AG04450 (cell line): ENCODE measurements around the gene FRMD4A. TPM values are rescaled to one million over a fixed set of nuclear protein-coding genes. Genes with fewer than 3 reads are reported as not detected.

Experiments
- CTCF ChIA-PET: fragments of 300-600, 350-600 bp; formaldehyde crosslinking; extraction: SDS; loops from one replicate; lab custom pipeline; 2022; ENCODE audit warnings: antibody characterized with exemption, inconsistent platforms; lab: Charles Lee
- POLR2A ChIA-PET: fragments of 350-600 bp; formaldehyde crosslinking; extraction: SDS; loops from one replicate; lab custom pipeline; 2021; ENCODE audit warnings: antibody characterized with exemption, inconsistent platforms; lab: Yijun Ruan, JAX
- DNase-seq: peaks from one replicate; pipeline ENCODE4 v3.0.0-alpha.2; 2011; ENCODE audit warnings: low read depth, low spot score
- H3K27ac ChIP-seq: one replicate; pipeline ENCODE4 v1.5.1; 2012; ENCODE audit warnings: low read depth, low read length, control low read depth
- H3K27me3 ChIP-seq: one replicate; pipeline ENCODE4 v1.6.0; 2012; ENCODE audit warnings: low read length; ENCODE audit not compliant: control insufficient read depth, insufficient read depth
- H3K4me3 ChIP-seq: 2 replicates; pipeline ENCODE4 v1.5.1; 2011; ENCODE audit warnings: mild to moderate bottlenecking, low read depth, low read length, control low read depth
- H3K9me3 ChIP-seq: 2 replicates; pipeline ENCODE4 v1.5.1; 2012; ENCODE audit warnings: low read length; ENCODE audit not compliant: control insufficient read depth, insufficient read depth
- polyA plus RNA-seq: library from polyadenylated mRNA; depleted of rRNA; stranded (reverse); fragments of >200 nt; gene quantifications from 2 replicates; pipeline ENCODE4 v1.2.3, GENCODE V29; 2011
- TF ChIP-seq, protein P1 (sequence below): IDR thresholded peaks from 2 replicates; pipeline ENCODE4 v1.5.1; 2011; ENCODE audit warnings: low read depth, low read length, control low read depth, inconsistent platforms

The FRMD4A gene
- polyA plus RNA-seq, 1 experiment = 45.7 TPM

DNA sequence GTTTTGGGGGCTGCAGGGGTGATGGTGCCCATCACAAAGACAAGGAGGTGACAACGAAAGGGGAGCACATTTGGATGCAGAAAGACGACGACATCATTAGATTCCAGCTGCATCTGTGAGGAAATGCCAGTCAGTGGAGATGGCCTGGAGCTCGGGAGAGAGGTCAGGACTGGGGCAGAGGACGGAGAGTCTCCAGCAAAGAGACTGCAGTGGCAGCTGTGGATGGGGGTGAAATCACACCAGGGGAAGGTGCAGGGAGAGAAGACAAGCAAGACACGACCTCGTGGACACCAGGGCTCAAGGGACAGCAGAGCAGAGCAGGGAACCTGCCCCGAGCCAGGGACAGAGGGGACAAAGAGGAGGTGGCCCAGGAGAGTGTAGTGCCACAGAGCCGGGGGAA is 540.5 kb downstream of the FRMD4A start:
- TF ChIP-seq, protein P1, sequence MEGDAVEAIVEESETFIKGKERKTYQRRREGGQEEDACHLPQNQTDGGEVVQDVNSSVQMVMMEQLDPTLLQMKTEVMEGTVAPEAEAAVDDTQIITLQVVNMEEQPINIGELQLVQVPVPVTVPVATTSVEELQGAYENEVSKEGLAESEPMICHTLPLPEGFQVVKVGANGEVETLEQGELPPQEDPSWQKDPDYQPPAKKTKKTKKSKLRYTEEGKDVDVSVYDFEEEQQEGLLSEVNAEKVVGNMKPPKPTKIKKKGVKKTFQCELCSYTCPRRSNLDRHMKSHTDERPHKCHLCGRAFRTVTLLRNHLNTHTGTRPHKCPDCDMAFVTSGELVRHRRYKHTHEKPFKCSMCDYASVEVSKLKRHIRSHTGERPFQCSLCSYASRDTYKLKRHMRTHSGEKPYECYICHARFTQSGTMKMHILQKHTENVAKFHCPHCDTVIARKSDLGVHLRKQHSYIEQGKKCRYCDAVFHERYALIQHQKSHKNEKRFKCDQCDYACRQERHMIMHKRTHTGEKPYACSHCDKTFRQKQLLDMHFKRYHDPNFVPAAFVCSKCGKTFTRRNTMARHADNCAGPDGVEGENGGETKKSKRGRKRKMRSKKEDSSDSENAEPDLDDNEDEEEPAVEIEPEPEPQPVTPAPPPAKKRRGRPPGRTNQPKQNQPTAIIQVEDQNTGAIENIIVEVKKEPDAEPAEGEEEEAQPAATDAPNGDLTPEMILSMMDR = no peak
- Histone ChIP-seq H3K27ac (no peak overlapping the region), H3K9me3 (no peaks in the 10 kb centered on the region), H3K4me3 (no peak overlapping the region), H3K27me3 (no peaks in the 10 kb centered on the region)
- ChIA-PET POLR2A (interaction anchor here (0.6 kb wide), 1 partner anchor 180 kb away, joined by 8 read pairs; no protein-coding TSS in a partner anchor), CTCF (interaction anchor here (0.6 to 1.0 kb wide), 2 partner anchors 159 to 707 kb away, joined by 3 read pairs; no protein-coding TSS in a partner anchor)
- DNase-seq = no peak

DNA sequence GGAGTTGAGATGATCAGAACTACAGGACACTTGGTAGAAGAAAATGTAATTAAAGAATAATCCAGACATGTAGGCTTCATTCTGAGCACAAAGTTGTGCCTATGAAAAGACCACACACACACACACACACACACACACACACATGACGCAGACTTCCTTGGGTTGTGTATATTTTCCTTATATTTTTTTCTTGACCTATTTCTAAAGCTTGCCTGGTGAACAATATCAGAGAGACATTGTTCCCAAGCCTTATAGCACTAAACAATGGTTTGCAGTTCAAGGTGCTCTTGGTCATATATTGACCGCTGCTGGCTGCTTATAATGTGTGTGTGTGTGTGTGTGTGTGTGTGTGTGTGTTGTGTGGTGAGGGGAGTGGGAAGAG is 541.3 kb downstream of the FRMD4A start:
- ChIA-PET POLR2A (interaction anchor here (0.6 kb wide), 1 partner anchor 181 kb away, joined by 8 read pairs; no protein-coding TSS in a partner anchor), CTCF (interaction anchor here (0.5 to 1.4 kb wide), 7 partner anchors 28 to 708 kb away, joined by 3 to 8 read pairs (median 3); no protein-coding TSS in a partner anchor)
- TF ChIP-seq, protein P1 = no peak
- Histone ChIP-seq H3K27ac (no peak overlapping the region), H3K9me3 (no peaks in the 10 kb centered on the region), H3K4me3 (no peak overlapping the region), H3K27me3 (no peaks in the 10 kb centered on the region)
- DNase-seq = no peak

DNA sequence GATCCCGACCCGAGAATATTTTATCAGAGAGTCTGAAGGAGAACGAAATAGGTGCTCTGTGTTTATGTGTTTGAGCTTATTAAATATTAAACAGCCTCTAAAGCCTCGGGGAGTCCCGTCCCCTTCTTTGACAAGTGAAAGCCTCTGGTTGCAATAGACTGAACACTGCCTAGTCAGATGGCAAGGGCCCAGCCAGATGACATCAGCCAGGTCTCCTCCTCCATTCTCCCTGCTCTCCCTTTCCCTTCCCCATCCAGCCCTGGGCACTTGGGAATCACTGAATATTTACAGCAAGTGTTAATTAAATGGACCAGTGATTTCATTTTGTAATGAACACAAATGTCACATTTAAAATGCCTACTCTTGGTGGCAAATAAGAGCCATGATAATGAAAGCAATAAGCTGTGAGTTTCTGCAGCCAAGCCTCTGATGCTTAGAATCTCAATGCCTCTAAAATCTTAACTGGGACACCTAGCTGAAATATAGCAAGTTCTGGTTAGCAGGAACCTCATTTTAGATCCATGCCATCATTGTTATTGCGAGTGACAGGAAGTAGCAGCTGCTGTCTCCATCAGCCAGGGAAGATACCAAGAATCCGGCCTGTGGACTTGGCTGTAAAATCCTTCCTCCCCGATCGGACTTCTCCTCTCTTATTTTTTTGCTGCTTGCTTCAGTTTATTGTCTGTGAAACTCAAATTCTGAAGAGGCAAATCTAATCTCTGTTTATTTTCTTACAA is 541.8 kb downstream of the FRMD4A start:
- Histone ChIP-seq H3K27ac (peak overlapping the region; percentile 39), H3K27me3 (no peaks in the 10 kb centered on the region), H3K4me3 (no peak overlapping the region), H3K9me3 (no peaks in the 10 kb centered on the region)
- ChIA-PET CTCF (interaction anchor here (0.5 to 1.4 kb wide), 9 partner anchors 28 to 708 kb away, joined by 3 to 8 read pairs (median 3); no protein-coding TSS in a partner anchor), POLR2A (interaction anchor here (0.9 kb wide), 1 partner anchor 397 kb away, joined by 4 read pairs; no protein-coding TSS in a partner anchor)
- no peak for DNase-seq
- TF ChIP-seq, protein P1 = no peak

DNA sequence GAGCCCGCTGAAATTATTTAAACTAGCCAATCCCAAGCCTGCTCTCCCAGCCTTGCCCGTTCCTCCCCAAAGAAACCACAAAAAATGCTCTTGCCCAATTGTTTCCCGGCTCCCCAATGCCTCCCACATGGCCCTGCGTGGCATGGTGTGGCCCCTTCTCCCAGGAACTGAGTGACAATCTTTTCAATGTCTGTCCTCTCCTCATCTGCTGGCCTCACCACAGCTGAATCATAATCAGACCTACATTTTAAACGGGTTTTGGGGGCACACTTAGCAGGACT is 542.5 kb downstream of the FRMD4A start:
- TF ChIP-seq, protein P1 = no peak
- Histone ChIP-seq H3K9me3 (no peaks in the 10 kb centered on the region), H3K4me3 (no peak overlapping the region), H3K27ac (peak overlapping the region; percentile 39), H3K27me3 (no peaks in the 10 kb centered on the region)
- no peak for DNase-seq
- CTCF ChIA-PET = interaction anchor here (1.1 to 1.4 kb wide), 3 partner anchors 29 to 408 kb away, joined by 3 to 8 read pairs (median 7); no protein-coding TSS in a partner anchor
- POLR2A ChIA-PET = interaction anchor here (0.9 kb wide), 1 partner anchor 398 kb away, joined by 4 read pairs; no protein-coding TSS in a partner anchor

DNA sequence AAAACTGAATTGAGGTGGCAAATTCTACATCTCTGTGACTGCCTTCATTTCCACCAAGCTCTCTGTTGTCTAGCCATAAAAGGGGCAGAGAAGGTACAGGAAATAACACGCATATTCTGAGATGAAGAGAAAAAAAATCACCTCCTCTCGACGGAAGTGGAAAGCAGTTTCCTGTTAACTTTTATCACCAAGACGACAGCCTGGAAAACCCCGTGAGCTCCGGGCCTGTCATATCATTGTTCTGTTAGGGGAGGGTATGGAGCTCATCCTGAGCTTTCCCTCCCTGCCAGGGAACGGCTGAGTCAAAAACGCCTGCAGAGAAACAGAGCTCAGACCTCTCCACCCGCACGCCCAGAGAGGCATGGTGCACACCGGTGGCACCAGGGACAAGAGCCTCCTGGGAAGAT is 543.7 kb downstream of the FRMD4A start:
- CTCF ChIA-PET = interaction anchor here (0.6 to 2.3 kb wide), 19 partner anchors 9 to 718 kb away, joined by 3 to 24 read pairs (median 4); no protein-coding TSS in a partner anchor
- Histone ChIP-seq H3K27me3 (no peaks in the 10 kb centered on the region), H3K27ac (no peak overlapping the region), H3K4me3 (no peak overlapping the region), H3K9me3 (no peaks in the 10 kb centered on the region)
- DNase-seq = no peak
- TF ChIP-seq, protein P1 = no peak
- POLR2A ChIA-PET = interaction anchor here (0.9 kb wide), 1 partner anchor 399 kb away, joined by 4 read pairs; no protein-coding TSS in a partner anchor
